EL (cell line): ENCODE results near the gene ANKS1B.
"Not testable (repeated sequence)": the region's sequence is repeated elsewhere in the genome, so short reads cannot be mapped to it uniquely, and the experiment has no call there.

ENCODE experiments used
- DNase-seq: peaks from one replicate; pipeline ENCODE4 v3.0.0-alpha.2; 2016

Gene ANKS1B

GRCh38 chr12:99339663-99340062 is 645.1 kb downstream of the ANKS1B start:
- DNase-seq, result no peak

- no peak for DNase-seq
Observed at GRCh38 chr12:99334285-99335056, 650.3 kb downstream of the ANKS1B start.

- DNase-seq, result no peak
Observed at GRCh38 chr12:99332936-99333591, 651.7 kb downstream of the ANKS1B start.

- DNase-seq, result no peak
Observed at GRCh38 chr12:99330216-99330615, 654.5 kb downstream of the ANKS1B start.

- DNase-seq, result not testable (repeated sequence)
Observed at GRCh38 chr12:99321210-99321609, 663.5 kb downstream of the ANKS1B start.

- no peak for DNase-seq
Observed at GRCh38 chr12:99311373-99311772, 673.4 kb downstream of the ANKS1B start.

- DNase-seq, result no peak
Observed at GRCh38 chr12:99309812-99310211, 674.9 kb downstream of the ANKS1B start.

GRCh38 chr12:99302874-99303273 is 681.9 kb downstream of the ANKS1B start:
- no peak for DNase-seq

GRCh38 chr12:99287136-99287535 is 697.6 kb downstream of the ANKS1B start:
- no peak for DNase-seq

GRCh38 chr12:99284161-99284560 is 700.6 kb downstream of the ANKS1B start:
- DNase-seq, result no peak

GRCh38 chr12:99282624-99283023 is 702.1 kb downstream of the ANKS1B start:
- DNase-seq, result no peak

- no peak for DNase-seq
Observed at GRCh38 chr12:99282086-99282485, 702.6 kb downstream of the ANKS1B start.

GRCh38 chr12:99281277-99281676 is 703.5 kb downstream of the ANKS1B start:
- no peak for DNase-seq

GRCh38 chr12:99278899-99279298 is 705.8 kb downstream of the ANKS1B start:
- no peak for DNase-seq

GRCh38 chr12:99277591-99278379 is 707.0 kb downstream of the ANKS1B start:
- no peak for DNase-seq

- DNase-seq, result no peak
Observed at GRCh38 chr12:99271071-99271470, 713.7 kb downstream of the ANKS1B start.

GRCh38 chr12:99267038-99267437 is 717.7 kb downstream of the ANKS1B start:
- DNase-seq, result no peak

- no peak for DNase-seq
Observed at GRCh38 chr12:99265648-99266047, 719.1 kb downstream of the ANKS1B start.

- DNase-seq, result no peak
Observed at GRCh38 chr12:99261256-99261655, 723.5 kb downstream of the ANKS1B start.

GRCh38 chr12:99260456-99260996 is 724.2 kb downstream of the ANKS1B start:
- no peak for DNase-seq

- no peak for DNase-seq
Observed at GRCh38 chr12:99259040-99259934, 725.4 kb downstream of the ANKS1B start.

GRCh38 chr12:99257672-99258071 is 727.1 kb downstream of the ANKS1B start:
- DNase-seq, result no peak
